Measurements from ENCODE around the gene MAGI3. TPM values are rescaled to one million over a fixed set of nuclear protein-coding genes. Genes with fewer than 3 reads are reported as not detected.

The MAGI3 gene
- total RNA-seq: 10 to 100 TPM; 13.4 to 20.8 (median 15.8) TPM
- polyA plus RNA-seq: 1 to 10 TPM; 5.3 to 6.2 TPM
- long read RNA-seq, donor 1, partial matches to known transcripts: 1 of 5 reads
- long read RNA-seq, donor 1, other reads (novel, unspliced or antisense): 4 of 5 reads
- long read RNA-seq, donor 2, full-length matches to known transcripts: 5 of 5 reads
- long read RNA-seq, donor 2, partial matches to known transcripts: 0 of 5 reads
- long read RNA-seq, donor 2, other reads (novel, unspliced or antisense): 0 of 5 reads
- long read RNA-seq, donor 3, full-length matches to known transcripts: 13 of 24 reads
- long read RNA-seq, donor 3, partial matches to known transcripts: 3 of 24 reads
- long read RNA-seq, donor 3, other reads (novel, unspliced or antisense): 8 of 24 reads

DNA sequence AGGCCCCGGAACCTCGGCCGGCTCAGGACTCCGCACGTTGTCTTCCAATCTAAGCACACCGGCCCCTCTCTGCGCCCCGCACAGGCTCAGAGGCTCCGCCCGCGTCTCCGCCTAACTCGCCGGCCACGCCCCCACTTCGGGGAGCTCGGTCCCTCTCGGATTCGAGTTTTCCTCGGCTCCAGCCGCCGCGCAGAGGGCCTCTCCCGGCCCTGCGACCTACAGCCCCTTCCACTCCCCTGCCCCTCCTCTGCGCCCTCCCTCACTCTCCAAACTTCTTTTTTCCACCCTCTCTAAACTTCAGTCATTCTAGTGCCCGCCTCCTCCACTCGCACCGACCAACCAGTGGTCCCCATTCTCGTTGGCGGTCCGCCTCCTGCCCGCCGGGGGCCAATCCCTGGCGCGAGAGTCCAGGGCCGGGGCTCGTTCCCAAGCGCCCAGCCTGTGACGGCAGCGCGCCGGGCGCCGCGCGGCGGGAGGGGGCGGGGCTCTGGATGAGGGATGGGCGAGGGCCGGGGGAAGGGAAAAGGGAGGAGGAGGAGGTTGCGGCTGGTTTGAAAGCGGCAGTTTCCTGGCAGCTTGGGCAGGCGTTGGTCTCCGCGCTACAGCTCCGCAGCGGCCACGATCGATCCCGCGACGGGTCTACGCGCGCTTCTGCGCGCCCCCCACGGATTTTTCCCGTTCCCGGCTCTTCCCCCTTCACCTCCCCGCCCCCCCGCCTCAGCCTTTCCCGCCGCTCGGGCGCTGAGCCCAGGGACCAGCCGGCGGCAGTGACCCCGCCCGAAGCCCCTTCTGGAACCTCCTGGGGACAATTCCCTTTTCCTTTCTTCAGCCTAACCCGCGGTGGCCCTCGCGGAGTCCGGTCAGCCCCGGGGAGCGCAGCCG is at the start of gene MAGI3:
TSS of gene MAGI3 (plus strand) at position 563 of the 882 bp plus-strand sequence. CDS start 519 bp downstream, outside the sequence.
- intact Hi-C loops (cut with DNase I): loop anchor here in 2 of 4 donors (10.0 kb wide), 2 partner anchors 165 to 675 kb away; partner anchors contain the start of gene PPM1J (in 1 of the 2)
- Histone ChIP-seq H3K27me3 (no peaks in the 10 kb centered on the region), H3K36me3 (no peaks in the 10 kb centered on the region), H3K4me1 (ENCODE audit: insufficient read depth) (peaks cover 1% of the 10 kb centered on the region), H3K27ac (peak within 1 kb of the TSS; percentile 83 to 89), H3K4me3 (peak within 1 kb of the TSS; percentile 97), H3K9me3 (no peaks in the 10 kb centered on the region)
- peak; percentile 98 to 99 (median 99) for DNase-seq
- TF ChIP-seq POLR2A (IDR thresholded peaks at IDR 0.05) (peak; percentile 68), EP300 (IDR thresholded peaks at IDR 0.05) (no peak)
- TF ChIP-seq, protein P1, sequence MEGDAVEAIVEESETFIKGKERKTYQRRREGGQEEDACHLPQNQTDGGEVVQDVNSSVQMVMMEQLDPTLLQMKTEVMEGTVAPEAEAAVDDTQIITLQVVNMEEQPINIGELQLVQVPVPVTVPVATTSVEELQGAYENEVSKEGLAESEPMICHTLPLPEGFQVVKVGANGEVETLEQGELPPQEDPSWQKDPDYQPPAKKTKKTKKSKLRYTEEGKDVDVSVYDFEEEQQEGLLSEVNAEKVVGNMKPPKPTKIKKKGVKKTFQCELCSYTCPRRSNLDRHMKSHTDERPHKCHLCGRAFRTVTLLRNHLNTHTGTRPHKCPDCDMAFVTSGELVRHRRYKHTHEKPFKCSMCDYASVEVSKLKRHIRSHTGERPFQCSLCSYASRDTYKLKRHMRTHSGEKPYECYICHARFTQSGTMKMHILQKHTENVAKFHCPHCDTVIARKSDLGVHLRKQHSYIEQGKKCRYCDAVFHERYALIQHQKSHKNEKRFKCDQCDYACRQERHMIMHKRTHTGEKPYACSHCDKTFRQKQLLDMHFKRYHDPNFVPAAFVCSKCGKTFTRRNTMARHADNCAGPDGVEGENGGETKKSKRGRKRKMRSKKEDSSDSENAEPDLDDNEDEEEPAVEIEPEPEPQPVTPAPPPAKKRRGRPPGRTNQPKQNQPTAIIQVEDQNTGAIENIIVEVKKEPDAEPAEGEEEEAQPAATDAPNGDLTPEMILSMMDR (IDR thresholded peaks at IDR 0.05): no peak
- WGBS, 3 donors: 1% methylated on average over 82 to 89 of the region's 89 CpGs

DNA sequence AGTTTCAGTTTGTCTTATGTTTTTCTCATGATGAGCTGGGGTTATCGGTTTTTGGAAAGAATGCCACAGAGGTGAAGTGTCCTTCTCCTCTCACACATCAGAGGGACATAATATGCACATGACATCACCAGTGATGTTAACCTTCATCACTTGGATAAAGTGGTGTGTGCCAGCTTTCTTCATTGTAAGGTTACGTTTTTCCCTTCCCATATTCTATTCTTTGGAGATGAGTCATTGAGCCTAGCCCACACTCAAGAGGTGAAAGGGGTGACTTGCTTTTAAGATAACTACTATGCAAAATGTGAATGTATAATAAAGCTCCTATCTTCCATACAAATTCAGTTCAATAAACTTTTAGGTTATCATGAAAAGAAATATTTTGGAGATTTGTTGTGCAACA is 36.7 kb upstream of the MAGI3 start:
- no peaks in the 10 kb centered on the region for H3K27me3 ChIP-seq
- no peak overlapping the region for H3K4me3 ChIP-seq
- no peaks in the 10 kb centered on the region for H3K36me3 ChIP-seq
- WGBS, 3 donors: 42 to 74% (median 66%) methylated on average over 2 of the region's 2 CpGs
- no peak overlapping the region for H3K27ac ChIP-seq
- TF ChIP-seq EP300 (IDR thresholded peaks at IDR 0.05): no peak
- TF ChIP-seq POLR2A (IDR thresholded peaks at IDR 0.05): no peak
- TF ChIP-seq, protein P1 (IDR thresholded peaks at IDR 0.05): no peak
- no peaks in the 10 kb centered on the region for H3K4me1 ChIP-seq (ENCODE audit: insufficient read depth)
- no peaks in the 10 kb centered on the region for H3K9me3 ChIP-seq
- intact Hi-C loops (cut with DNase I): no loop called here
- no peak for DNase-seq

DNA sequence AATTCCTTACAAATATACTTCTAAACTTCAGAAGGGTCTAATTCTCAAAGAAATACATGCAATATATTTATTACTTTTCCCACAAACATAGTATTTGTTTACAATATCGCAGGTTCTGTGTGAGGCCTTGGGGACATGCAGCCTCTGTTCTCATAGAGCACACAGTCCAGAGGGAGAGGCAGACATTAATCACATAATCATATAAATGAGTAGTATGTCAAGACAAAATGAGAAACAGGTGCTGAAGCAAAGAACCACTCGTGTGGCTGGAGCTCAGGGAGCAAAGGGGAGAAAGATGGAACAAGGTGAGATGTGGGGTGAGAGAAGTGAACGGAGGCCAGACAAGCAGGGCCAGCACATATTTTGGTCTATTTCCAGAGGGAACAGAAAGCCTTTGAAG is 26.4 kb upstream of the MAGI3 start:
- no peaks in the 10 kb centered on the region for H3K27me3 ChIP-seq
- no peak overlapping the region for H3K27ac ChIP-seq
- TF ChIP-seq POLR2A (IDR thresholded peaks at IDR 0.05) (no peak), EP300 (IDR thresholded peaks at IDR 0.05) (no peak)
- TF ChIP-seq, protein P1 (IDR thresholded peaks at IDR 0.05): no peak
- H3K4me3 ChIP-seq: no peak overlapping the region
- no peak for DNase-seq
- intact Hi-C loops (cut with DNase I): no loop called here
- no peaks in the 10 kb centered on the region for H3K4me1 ChIP-seq (ENCODE audit: insufficient read depth)
- H3K9me3 ChIP-seq: no peaks in the 10 kb centered on the region
- no peaks in the 10 kb centered on the region for H3K36me3 ChIP-seq
- WGBS, 3 donors: 46 to 60% (median 55%) methylated on average over 3 of the region's 3 CpGs

DNA sequence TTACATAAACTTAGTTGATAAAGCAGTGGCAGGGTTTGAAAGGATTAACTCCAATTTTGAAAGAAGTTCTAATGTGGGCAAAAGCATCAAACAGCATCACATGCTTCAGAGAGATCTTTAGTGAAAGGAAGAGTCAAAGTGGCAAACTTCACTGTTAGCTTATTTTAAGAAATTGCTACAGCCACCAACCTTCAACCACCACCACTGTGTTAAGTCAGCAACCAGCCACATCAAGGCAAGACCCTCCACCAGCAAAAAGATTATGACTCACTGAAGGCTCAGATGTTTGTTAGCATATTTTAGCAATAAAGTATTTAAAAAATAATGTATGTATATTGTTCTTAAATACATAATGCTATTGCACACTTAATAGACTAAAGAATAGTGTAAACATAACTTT is 21.3 kb upstream of the MAGI3 start:
- DNase-seq: no peak
- intact Hi-C loops (cut with DNase I): no loop called here
- TF ChIP-seq, protein P1 (IDR thresholded peaks at IDR 0.05): no peak
- no peaks in the 10 kb centered on the region for H3K4me1 ChIP-seq (ENCODE audit: insufficient read depth)
- H3K9me3 ChIP-seq: no peaks in the 10 kb centered on the region
- H3K36me3 ChIP-seq: no peaks in the 10 kb centered on the region
- H3K27ac ChIP-seq: no peak overlapping the region
- H3K27me3 ChIP-seq: no peaks in the 10 kb centered on the region
- no peak overlapping the region for H3K4me3 ChIP-seq
